ENCODE measurements around the gene GRB10.

Gene GRB10

DNA sequence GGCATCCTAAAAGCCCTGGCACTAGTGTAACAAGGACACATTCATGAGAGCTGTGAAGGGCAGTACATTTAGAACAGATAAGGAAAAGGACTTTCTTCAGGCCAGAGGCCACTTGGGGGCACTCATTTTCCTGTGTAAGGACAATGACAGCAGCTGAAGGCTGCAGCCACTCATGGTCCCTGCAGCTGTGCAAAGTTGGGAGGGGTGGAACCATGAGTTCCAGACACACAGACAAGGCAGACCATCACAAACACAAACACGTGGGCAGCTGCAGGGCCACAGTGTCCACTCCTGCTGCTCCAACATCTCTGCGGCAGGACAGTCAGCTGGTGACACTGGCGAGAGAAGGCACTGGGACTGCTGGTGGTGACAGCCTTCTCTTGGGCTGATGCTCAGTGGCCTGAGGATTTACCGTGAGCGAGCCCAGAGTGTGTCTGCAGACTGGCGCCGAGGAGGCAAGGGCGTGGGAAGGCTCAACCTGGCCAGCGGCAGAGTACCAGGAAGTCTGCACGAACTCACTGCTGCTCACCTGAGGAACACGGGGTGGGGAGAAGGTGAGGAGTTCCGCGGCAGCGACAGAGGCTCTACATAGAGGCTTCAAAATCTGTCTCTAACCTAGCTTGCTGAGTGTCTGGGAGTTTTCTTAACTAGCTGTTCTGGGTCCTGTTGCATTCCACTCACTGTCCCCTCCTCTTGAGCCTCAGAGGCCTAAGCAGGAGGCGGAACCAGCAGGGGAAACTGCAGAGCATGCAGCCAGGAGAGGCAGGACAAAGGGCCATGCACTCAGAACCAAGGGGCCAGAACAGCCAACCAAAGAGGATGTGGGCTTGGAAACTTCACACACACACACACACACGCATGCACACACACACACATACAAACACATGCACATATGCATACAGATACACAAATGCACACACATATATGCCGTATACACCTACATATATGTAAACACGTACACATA, 141.0 kb downstream of the GRB10 start:
- no peak overlapping the region for H3K4me3 ChIP-seq (ENCODE audit: low read depth, low read length)

DNA sequence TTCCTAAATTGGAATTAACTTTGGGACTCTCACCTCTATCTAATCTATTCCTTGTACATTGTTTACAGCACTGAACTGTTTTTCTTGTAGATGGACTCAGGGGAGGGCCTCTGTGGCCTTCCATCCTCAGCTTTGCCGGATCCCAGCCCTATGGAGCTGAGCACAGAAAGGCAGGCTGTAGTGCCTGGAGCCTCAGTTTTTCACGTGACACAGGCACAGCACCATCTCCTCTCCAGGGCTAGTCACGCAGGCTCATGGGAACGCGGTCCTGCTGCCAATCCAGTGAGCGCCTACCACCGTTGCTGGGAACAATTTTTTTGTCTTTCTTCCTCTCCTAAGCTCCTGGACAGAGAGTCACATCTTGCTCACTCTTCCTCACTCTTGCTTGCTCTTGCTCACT, 141.9 kb downstream of the GRB10 start:
- no peak overlapping the region for H3K4me3 ChIP-seq (ENCODE audit: low read depth, low read length)

DNA sequence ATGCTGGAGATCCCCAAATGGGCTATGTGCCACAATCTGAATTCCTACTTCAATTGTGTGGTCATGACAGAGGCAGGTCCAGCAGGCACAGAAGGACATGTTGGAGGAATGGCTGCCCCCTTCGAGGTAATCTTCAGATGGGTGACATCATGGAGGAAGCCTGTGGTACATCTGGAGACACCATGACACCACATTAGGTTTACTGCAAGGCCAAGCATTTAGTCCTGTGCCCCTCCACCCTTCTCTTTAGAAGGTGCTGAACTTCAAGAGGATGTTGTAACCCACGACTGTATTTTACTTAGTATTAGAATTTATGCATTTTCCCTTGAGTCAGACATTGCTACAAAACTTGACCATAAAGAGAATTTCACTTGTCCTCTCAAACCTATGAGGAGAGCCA, 142.4 kb downstream of the GRB10 start:
- no peak overlapping the region for H3K4me3 ChIP-seq (ENCODE audit: low read depth, low read length)

DNA sequence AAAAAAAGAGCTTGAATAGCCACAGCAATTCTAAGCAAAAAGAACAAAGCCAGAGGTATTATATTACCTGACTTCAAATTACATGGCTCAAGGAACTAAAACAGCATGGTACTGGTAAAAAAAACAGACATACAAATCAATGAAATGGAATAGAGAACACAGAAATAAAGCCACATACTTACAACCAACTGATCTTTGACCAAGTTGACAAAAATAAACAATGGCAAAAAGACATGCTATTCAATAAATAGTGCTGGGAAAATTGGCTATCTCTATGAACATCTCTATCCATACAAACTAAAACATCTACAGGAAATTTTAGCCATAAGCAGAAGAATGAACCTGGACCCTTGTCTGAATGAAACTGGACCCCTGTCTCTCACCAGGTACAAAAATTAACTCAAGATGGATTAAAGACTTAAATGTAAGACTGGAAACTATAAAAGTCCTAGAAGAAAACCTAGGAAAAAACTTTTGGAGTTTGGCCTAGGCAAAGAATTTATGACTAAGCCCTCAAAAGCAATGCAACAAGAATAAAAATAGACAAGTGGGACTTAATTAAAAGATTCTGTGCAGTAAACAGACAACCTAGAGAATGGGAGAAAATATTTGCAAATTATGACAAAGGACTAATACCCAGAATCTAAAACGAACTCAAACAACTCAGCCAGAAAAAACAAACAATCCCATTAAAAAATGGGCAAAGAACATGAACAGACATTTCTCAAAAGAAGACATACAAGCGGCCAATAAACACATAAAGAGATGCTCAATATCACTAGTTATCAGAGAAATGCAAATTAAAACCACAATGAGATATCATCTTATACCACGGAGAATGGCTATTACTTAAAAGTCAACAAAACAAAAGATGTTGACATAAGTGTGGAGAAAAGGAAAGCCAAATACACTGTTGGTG, 144.7 kb downstream of the GRB10 start:
- no peak overlapping the region for H3K4me3 ChIP-seq (ENCODE audit: low read depth, low read length)

DNA sequence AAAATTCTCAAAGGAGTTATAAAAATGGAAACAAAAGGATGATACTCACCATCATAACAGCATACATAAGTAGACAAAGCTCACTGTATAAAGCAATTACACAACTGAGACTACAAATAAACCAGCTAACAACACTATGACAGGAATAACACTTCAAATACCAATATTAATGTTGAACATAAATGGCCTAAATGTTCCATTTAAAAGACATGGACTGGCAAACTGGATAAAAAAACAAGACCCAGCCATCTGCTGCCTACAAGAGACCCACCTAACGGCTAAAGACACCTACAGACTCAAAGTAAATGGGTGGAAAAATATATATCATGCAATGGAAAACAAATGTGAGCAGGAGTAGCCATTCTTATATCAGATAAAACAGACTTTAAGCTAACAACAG, 148.3 kb downstream of the GRB10 start:
- H3K4me3 ChIP-seq (ENCODE audit: low read depth, low read length): no peak overlapping the region

DNA sequence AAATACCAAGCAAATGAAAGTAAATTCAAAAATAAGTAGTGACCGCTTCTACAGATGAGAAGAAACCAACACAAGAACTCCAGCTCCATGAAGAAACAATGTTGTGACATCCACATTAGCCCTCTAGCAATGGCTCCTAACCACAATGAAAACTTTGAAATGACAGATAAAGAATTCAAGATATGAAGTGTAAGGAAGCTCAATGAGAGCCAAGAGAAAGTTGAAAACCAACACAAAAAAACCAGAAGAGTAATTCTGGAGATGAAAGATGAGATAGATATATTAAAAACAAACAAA, 149.3 kb downstream of the GRB10 start:
- no peak overlapping the region for H3K4me3 ChIP-seq (ENCODE audit: low read depth, low read length)

DNA sequence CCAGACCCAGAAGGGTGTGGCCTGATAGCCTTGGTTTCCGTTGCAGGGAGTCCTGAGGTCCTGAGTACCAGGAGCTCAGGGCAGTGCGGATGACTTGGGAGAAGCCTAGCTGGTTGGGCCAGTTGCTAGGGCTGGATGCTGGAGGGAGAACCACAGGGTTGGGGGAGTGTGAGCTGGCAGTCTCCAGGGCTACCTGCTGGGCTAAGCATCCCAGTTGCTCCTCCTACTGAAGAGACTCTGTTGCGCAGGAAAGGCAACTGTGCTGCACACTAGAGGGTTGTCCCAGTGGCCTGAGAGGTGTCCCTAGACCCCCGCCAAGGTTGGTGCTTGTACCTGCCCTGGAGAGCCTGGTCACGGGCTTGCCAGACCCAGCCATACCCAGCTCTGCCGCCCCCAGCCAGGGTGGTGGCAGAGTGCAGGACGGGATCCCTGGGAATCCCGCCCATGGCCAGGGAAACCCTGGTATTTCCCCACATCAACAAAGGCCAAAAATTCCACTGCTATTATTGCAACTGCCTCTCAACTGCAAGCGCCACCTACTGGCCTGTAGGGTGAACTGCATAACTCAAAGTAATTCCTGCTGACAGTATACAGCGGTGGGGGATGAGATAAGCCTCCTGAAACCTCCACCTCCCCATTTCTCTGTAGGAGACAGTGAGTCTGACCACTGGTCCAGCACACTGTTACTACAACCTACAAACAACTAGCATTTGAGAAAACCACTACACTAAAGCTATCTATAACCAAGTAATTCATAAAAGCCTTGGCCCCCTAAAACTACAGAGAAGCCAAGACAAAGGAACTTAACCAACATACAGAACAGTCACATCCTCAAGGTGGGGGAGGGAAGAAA, 149.9 kb downstream of the GRB10 start:
- H3K4me3 ChIP-seq (ENCODE audit: low read depth, low read length): no peak overlapping the region

DNA sequence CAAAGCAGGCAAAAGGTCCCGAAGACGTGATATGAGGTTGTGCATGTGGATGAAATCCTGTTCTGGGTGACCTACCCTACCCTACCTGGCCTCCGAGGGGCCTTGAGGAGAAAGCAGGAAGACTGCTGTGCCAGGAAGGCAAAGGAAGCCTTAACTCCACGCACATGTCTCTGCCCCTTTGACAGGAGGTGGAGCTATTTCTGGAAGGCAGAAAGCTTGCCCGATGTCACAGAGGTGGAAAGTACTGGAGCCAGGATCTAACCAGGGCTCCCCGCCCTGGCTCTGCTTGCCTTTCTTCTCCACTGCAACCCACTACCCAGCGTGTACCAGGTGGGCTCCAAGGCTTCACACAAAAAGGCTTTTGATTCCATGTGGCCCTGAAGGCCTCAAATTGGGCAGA, 151.1 kb downstream of the GRB10 start:
- H3K4me3 ChIP-seq (ENCODE audit: low read depth, low read length): no peak overlapping the region

DNA sequence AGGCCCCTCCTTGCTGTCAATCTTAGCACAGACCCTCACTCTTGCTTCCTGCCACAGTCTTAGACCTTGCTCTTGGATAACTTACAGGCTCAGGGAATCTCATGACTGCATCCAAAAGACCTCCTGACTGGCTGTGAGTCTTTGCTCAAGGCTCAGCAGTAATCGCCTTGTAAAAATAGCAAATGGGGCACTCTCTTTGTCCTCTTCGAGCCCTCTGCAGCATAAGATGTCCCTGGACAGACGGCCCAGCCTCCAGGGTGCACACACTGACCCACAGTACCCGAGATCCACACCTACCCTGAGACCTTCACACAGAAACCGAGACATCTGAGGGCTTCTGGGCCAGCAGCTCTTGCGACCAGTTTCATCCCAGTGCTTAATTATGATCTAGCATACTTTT, 151.6 kb downstream of the GRB10 start:
- no peak overlapping the region for H3K4me3 ChIP-seq (ENCODE audit: low read depth, low read length)

DNA sequence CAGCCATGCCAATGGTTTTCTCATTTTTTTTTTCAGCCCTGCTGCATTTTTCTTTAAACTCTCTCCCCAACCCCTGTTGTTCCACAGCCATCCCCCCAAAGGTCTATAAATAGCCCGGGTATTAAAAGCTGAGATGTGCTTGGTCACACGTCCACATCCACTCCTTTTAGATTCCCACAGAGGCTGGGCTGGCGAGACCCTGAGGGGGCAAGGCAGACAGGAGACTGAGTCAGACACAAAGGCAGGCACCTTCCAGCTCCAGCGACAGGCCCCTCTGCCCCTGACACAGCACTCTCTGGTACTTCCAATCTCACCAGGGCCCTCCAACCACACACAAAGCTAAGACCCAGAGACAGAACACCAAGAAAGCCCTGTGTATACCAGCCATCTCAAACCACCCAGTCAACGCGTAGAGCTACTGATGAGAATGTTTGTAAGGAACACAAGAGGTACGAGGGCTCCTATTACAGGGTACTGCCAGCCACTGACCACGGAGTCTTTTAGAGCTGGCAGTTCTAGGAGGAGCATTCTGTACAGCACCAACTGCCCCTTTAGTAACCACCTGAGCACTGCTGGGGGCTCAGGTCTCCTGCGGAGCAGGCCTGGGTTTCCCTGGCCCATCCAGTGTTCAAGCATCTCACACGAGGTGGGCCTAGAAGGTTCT, 153.3 kb downstream of the GRB10 start:
- no peak overlapping the region for H3K4me3 ChIP-seq (ENCODE audit: low read depth, low read length)

DNA sequence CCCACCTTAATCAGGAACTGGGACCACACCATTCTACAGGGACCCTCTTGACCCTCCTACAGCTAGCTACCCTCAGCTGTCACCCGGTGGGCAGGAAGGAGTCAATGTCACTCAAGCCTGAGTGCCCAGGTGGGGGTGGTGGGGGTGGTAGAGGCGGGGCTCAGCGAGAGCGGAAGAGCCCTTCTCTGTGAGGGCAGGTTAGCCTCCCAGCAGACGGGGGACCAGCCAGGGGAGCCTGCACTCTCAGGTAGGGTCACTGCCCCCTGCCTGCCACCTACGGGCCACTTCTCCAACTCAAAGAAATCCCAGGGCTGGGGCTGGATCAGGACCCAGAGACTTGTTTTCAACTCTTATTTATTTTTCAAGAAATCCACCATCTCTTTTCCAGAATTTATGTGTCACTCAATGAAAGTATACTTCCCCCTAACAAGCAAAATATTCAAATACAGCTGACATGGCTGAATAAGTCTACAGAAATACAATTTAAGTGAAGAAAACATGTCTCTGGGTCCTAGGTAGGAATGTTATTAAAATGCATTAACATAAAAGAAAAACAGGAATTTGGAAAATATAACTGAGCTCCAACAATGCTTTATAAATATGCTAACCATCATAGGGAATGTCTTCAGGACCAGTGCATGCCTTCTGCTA, 154.1 kb downstream of the GRB10 start:
- no peak overlapping the region for H3K4me3 ChIP-seq (ENCODE audit: low read depth, low read length)

DNA sequence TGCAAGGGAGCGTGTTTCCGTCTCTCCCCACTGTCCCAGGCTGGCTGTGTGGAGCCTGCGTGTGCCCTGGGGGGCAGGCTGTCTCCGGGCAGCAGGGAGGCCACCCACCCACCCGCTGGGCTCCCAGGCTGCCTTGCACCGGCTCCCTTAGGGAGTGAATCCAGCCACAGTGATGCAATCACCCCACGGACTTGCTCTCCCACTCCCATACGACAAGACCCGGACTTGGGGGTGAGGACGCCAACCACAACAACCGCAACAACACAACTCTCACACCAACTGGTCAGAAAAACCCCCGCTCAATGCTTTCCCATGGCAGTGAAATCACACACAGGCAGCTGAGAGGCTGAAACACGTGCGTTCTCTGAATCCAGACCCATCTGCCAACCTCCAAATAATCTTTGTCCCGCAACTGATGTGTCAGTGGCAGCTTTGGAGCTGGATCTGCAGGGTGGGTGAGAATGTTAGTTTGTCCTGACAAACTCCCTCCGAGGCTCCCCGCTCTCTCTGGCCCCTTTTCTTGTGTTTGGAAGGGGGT, 154.8 kb downstream of the GRB10 start:
- H3K4me3 ChIP-seq (ENCODE audit: low read depth, low read length): no peak overlapping the region

DNA sequence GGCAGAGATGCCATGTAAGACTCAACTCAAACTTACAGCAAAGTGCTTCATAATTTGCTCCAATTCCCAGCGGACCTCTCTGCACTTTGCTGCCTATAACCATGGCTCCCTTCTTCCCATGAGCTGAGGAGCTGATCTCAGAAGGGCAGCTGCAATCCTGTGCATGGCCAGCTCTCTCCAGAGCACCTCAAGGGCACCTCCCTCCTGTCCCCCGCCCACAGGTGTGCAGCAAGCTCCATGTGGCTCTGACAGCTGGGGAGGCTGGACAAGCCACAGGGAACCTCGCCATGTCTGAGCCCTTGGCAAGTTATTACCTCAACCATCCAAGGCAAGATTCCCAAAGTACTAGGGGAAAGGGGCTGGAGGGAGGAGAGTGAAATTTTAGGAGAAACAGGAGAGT, 156.4 kb downstream of the GRB10 start:
- H3K4me3 ChIP-seq (ENCODE audit: low read depth, low read length): no peak overlapping the region

DNA sequence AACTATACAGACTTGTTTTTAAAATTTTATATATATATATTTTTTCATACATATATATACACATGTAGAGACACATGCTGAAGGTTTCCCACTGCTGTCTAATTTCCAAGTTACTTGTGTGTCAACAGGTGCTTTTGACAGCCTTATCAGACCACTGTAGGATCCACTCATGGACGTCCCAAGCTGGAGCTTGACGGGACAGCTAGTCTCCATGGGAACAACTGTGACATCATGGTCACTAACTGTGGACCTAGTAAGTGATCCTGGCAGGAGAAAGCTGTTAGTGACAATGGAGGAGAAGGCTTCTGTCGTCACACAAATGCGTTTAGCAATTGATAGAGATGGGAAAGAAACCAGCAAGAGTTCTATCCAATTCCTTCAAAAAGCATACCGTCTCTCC, 157.3 kb downstream of the GRB10 start:
- H3K4me3 ChIP-seq (ENCODE audit: low read depth, low read length): no peak overlapping the region

DNA sequence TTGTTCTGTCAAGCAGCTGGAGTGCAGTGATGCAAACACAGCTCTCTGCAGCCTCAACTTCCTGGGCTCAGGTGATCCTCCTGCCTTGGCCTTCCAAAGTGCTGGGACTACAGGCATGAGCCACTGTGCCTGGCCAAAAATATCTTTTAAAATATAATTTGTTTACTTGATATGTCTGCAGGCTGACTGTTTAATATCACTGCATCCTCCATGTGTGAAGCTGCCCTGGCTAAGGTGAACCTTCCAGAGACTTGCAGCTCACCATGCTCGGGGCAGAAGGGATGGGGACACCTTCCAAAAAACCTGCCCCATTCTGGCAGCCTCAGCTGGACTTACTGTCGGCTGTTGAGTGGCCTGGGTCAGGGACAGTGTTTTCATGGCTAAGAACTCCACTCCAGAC, 159.9 kb downstream of the GRB10 start:
- H3K4me3 ChIP-seq (ENCODE audit: low read depth, low read length): no peak overlapping the region

DNA sequence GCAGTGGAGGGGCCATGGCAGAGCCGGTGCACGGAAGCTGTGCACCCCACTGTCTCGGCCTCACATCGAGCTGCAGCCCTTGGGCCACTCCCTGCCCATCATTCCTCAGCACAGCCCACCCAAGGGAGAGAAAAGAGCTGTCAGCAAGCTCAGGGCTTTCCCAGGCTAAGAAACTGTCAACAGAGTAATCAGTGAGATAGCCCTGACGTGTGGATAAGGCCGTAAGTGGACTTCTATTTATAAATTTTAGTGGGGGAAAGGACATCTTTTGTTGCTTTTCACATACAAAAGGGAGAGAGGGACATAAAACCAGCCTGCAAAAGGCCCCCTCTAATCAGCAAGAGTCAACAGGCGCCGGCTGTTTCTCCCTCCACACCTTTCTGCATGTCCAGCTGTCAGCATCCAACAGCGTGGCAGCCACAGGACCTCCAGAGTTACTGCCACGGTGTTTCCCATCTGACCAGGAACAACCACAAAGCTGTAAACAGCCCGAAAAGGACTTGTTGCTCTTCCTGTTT, 160.7 kb downstream of the GRB10 start:
- no peak overlapping the region for H3K4me3 ChIP-seq (ENCODE audit: low read depth, low read length)

DNA sequence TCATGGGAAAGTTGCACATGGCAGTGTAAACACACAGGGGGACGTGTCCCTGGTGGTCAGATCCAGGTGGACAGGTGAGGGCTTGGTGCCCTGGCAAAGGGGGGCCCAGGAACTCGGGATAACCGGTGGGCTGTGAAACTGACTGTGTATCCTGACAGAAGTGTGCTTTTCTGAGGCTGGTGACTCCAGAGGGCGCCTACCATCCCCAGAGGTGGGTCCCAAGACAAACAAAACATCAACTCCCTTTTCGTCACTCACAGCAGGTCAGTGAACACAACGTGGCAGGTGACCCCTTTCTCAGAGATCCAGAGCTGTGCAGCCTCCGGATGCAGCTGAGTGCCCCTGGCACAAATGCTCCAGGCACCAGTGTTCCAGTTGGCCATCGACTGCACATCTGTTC, 161.5 kb downstream of the GRB10 start:
- H3K4me3 ChIP-seq (ENCODE audit: low read depth, low read length): no peak overlapping the region

DNA sequence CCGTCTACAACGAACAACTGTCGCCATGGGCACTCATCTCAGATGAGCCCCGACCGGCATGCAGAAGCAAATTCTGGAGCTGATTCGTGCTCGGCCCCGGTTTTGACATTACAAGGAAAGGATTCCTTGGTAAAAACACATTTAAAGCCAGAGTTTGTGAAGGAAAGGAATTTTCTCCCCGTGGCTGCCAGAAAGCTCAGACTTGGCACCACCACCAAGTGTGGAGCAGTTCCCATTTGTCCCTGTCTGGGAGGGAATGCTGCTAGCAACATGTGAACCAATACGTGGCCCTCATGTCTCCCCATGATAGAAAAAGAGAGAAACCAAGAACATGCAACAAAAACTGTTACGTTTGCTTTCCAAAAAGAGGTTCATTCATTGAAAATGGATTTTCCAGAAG, 162.3 kb downstream of the GRB10 start:
- H3K4me3 ChIP-seq (ENCODE audit: low read depth, low read length): no peak overlapping the region

DNA sequence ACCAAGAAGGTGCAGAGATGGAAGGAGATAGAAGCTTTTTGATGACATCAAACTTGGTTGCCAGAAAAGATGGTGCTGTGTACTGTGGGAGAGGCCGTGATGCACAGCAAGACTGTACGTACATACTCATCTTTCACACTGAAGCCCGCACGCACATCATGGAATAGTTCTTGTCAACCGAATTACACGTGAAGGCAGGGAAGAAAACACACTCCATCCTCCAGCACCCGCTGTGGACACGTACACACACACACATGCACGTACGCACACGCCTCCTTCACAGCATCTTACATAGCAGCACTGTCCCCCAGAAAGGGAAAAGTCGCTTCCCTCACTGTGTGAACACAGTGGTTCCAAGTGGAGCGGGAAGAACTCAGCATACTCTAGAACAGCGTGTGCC, 163.0 kb downstream of the GRB10 start:
- H3K4me3 ChIP-seq (ENCODE audit: low read depth, low read length): no peak overlapping the region

DNA sequence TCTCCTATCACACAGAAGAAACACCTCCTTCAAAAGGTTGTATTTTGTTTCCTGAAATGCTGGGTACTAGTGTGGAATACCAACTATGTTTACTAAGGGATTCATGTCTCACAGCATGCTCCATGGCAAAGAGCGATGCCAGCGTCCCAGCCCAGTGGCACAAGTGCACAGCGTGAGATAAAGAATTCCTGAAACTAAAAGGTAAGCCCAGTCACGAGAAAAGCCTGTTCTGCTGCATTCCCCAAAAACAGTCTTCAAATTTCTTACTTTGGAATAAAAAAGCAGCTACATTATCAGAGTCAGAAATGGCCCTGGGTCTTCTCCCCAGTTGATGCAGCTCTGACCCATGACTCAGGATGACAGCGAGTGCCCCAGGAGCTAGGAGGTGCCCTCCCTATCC, 164.4 kb downstream of the GRB10 start:
- no peak overlapping the region for H3K4me3 ChIP-seq (ENCODE audit: low read depth, low read length)

Data from iPS-11a (cell line).